Stimulated activated CD4-positive, alpha-beta T cell treated with anti-CD3 and anti-CD28 coated beads, Interleukin-1b, Interleukin-23, amount 100 ng/mL, for 24 hours (primary cell): ENCODE data around the gene EGR2.
"Not testable (repeated sequence)": the region's sequence is repeated elsewhere in the genome, so short reads cannot be mapped to it uniquely, and the experiment has no call there.

Experiments used
- DNase-seq, 4 experiments: peaks; one replicate each; pipeline ENCODE4 v3.0.0-alpha.2; 2020; ENCODE audit warnings: low read depth in 4 of 4, low spot score in 1 of 4

Gene EGR2

GRCh38 chr10:62795762-62796161 lies 20.4 kb downstream of the EGR2 start:
- DNase-seq = no peak

- DNase-seq = no peak
These were observed 21.1 kb downstream of the EGR2 start for GRCh38 chr10:62795100-62795499.

- no peak for DNase-seq
These were observed 21.9 kb downstream of the EGR2 start for GRCh38 chr10:62794306-62794705.

GRCh38 chr10:62792261-62792660 lies 23.9 kb downstream of the EGR2 start:
- no peak for DNase-seq

GRCh38 chr10:62790571-62790970 lies 25.6 kb downstream of the EGR2 start:
- no peak for DNase-seq

- DNase-seq = no peak
These were observed 26.1 kb downstream of the EGR2 start for GRCh38 chr10:62790019-62790555.

GRCh38 chr10:62788861-62789467 lies 27.2 kb downstream of the EGR2 start:
- no peak for DNase-seq

- DNase-seq = not testable (repeated sequence)
These were observed 27.9 kb downstream of the EGR2 start for GRCh38 chr10:62788285-62788684.

- not testable (repeated sequence) for DNase-seq
These were observed 31.6 kb downstream of the EGR2 start for GRCh38 chr10:62784537-62784936.

- DNase-seq = peak; percentile 72 to 83 (median 77)
These were observed 36.5 kb downstream of the EGR2 start for GRCh38 chr10:62779487-62780248.

- DNase-seq = no peak
These were observed 38.0 kb downstream of the EGR2 start for GRCh38 chr10:62778125-62778524.

- no peak for DNase-seq
These were observed 43.8 kb downstream of the EGR2 start for GRCh38 chr10:62772186-62772974.

- DNase-seq = no peak
These were observed 46.5 kb downstream of the EGR2 start for GRCh38 chr10:62769574-62770242.

GRCh38 chr10:62766386-62766785 lies 49.8 kb downstream of the EGR2 start:
- no peak for DNase-seq

GRCh38 chr10:62765726-62766125 lies 50.4 kb downstream of the EGR2 start:
- no peak for DNase-seq

- no peak for DNase-seq
These were observed 52.2 kb downstream of the EGR2 start for GRCh38 chr10:62764011-62764410.

GRCh38 chr10:62763155-62763554 lies 53.0 kb downstream of the EGR2 start:
- DNase-seq = no peak
